HG03064 (cell line): ENCODE data around the gene MYBPHL.

Experiments used
- ATAC-seq: cut with Tn5 transposase; IDR thresholded peaks from one replicate; pipeline ENCODE4 v1.9.1; 2021; ENCODE audit warnings: low read depth; ENCODE audit not compliant: unreplicated experiment

MYBPHL gene

GRCh38 chr1:109306832-109307273 is at the start of gene MYBPHL:
Gene MYBPHL, minus strand, starts transcription at chr1:109307011. Its CDS starts 20 bp downstream, at chr1:109306991.
- no peak for ATAC-seq

DNA sequence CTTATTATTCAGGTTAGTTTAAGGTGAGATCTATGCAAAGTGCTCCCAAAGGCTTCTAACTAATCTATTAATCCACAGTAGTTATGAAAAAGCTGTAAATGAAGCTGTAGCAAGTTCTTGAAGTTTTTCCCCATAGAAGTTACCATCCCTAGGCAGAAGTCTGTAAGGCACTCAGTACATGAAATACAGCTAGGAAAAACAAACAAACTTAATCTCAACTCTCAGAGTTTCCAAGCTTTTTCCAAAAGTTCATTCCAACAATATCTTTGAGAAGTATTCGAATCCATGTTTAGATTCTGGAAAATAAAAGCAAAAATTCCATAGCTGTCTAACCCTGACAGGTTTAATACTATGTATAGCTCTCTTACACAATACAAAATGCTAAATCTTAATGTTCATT is 49.7 kb upstream of the MYBPHL start:
- ATAC-seq: no peak

DNA sequence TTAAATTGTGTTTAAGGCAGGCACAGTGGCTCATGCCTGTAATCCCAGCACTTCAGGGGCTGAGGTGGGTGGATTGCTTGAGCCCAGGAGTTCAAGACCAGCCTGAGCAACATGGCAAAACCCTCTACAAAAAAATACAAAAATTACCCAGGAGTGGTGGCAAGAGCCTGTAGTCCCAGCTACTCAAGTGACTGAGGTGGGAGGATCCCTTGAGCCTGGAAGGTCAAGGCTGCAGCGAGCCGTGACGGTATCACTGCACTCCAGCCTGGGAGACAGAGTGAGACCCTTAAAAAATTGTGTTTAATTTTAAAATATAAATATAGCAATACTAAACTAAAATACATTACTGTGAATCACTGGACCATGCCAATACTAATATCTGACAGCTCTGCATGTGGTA is 48.1 kb upstream of the MYBPHL start:
- ATAC-seq: no peak

- ATAC-seq: no peak
Measured at GRCh38 chr1:109351457-109351856, 44.6 kb upstream of the MYBPHL start.

DNA sequence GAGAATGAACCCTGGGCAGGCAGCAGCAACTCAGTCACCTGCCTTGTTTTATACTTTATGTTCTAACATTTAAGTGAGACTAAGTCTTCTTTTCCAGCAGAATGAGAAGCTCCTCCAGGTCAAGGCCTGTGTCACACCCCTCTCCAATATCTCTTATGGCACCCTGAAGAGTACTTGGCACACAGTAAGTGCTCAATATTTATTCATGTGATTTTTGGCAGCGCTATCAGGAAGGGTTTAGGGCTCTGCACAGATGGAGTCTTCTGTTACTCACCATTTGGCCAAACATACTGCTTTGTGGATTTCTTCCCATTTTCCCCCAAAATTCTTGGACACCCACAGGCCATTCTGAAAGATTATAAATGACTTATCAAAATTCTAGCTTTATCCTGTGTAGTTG is 43.8 kb upstream of the MYBPHL start:
- no peak for ATAC-seq

GRCh38 chr1:109350182-109350581 is 43.4 kb upstream of the MYBPHL start:
- ATAC-seq: no peak

- no peak for ATAC-seq
Measured at GRCh38 chr1:109347511-109347910, 40.7 kb upstream of the MYBPHL start.

DNA sequence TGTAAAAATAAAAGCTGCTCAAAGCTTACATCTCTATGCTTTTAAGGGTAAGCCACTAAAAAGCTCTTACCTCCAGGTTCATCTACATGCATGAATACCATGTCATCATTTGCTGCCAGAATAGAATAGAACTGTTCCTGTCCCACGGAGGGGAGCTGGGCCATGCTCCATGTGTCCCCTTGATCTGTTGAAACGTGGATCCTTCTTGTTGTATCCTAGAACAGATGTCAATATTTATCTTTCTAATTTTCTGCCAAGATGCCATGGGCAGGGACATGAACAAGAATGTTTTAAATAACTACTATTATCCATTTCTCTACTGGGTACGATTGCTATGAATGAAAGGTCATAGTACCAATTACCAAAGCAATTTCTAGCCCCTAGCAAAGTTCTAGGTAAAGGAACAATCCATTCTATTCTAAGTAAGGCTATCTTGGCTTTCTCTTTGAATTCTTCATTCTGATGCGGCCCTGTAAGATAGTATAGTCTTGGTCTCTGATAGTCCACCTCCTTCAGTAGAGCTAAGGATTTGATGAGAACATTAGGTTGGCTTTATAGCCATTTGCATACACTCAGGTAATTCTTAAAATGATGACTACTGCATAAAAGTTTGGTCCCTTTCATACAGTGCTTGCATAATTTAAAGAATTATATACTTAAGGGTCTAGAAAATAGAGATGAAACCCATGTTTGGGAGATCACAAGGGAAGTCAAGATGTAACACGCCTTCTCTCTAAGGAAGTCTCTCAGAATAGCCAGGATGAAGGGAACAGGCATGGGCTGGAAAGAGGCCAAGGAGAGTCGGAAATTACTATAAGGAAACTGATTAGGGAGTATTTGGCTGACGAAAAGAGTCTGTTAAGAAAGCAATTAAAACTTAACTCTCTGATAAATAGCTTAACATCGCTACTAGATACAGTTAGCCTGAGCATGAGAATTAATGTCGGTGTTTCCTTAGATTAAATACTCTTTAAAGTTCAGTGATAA is 35.4 kb upstream of the MYBPHL start:
- no peak for ATAC-seq

- no peak for ATAC-seq
Measured at GRCh38 chr1:109338608-109339007, 31.8 kb upstream of the MYBPHL start.

- no peak for ATAC-seq
Measured at GRCh38 chr1:109338091-109338490, 31.3 kb upstream of the MYBPHL start.

DNA sequence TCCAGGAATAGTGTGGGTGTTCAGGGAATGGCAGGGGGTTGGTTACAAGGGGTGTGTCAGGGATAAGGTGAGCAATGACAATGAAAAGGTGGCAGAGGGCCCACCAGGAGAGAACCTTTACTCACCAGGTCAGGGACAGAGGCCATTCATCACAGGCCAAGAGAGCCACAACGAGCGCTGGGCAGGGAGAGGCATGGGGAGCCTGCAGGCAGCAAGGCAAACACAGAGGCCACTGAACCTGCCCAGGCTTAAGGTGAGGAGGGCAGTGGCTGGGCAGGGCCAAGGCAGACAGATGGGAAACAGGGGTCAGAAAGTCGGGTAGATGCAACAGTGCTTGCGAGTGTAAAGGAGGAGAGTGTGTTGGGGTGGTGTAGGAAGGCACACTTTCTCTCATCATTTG is 28.3 kb upstream of the MYBPHL start:
- ATAC-seq: no peak

- no peak for ATAC-seq
Measured at GRCh38 chr1:109331113-109331512, 24.3 kb upstream of the MYBPHL start.

DNA sequence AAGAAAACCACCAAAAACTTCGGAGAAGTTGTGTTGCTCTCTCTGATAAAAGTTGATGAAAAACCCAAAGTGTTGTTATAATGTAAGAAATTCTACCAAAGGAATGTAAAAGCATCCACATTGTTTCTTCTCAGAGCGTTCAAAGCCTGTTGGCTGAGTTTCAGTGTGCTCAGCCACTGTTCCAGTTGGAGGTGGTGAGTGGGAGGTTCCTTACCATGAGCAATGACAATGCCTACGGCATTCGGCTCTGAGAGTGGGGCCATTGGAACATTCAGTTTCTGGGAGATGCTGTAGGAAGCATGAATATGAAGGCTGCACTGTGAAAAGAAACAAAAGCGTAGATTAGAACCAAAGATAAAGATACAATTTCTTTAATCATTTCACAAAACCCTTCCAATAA is 20.5 kb upstream of the MYBPHL start:
- no peak for ATAC-seq

GRCh38 chr1:109322974-109323373 is 16.2 kb upstream of the MYBPHL start:
- no peak for ATAC-seq

GRCh38 chr1:109319114-109319513 is 12.3 kb upstream of the MYBPHL start:
- no peak for ATAC-seq

DNA sequence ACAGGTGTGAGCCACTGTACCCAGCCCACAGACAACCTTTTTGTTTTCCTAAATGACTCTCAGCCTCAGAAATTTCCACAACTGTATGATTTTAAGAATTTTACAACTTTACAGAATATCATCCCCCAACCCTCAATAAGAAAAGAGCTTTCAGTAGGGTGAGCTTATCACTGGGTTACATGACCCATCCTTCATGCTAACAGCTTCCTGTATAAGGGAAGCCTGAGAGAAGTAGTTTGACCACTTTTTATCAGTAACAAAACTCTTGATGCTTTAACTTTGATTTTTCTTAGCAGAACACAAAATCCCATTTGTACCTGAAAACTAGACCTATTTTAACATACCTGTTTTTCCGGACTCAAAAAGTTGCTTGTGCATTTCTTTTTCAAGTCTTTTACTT is 9.7 kb upstream of the MYBPHL start:
- no peak for ATAC-seq

DNA sequence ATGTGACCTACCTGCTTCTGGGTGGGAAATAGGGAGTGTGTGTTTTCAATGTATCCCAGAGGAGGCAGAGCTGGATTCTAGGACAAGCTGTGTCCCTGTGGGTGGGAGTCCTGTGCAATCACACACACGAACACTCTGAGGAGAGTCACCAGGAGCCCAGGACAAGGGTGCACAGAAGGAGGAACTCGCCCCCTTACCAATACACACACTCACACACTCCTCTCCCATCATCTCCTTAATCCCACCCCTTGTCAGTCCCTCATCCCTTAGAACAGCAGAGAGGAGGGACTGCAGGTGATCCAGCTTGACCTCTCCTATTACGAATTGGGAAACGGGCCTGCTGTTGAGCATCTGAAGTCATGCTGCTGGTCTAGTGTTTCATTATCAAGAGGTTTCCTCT is 8.5 kb upstream of the MYBPHL start:
- no peak for ATAC-seq

DNA sequence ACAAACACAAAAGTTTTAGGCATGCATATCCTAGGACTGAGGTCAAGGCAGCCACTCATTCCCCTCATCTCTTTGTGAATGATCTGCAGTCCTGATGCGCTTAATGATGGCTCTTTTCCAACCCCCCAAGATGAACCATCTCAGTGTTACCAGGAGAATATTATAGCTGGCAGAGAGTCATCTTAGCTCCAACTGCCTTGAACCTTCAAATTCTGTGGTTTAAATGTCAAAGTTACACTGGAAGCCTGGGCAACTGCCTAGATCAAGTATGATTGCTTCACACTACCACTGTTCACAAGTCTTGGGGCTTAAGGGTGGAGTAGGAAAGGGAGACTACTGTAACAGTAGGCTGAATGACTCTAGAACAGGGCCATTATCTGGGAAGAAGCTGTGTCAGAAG is 8.0 kb upstream of the MYBPHL start:
- ATAC-seq: no peak

DNA sequence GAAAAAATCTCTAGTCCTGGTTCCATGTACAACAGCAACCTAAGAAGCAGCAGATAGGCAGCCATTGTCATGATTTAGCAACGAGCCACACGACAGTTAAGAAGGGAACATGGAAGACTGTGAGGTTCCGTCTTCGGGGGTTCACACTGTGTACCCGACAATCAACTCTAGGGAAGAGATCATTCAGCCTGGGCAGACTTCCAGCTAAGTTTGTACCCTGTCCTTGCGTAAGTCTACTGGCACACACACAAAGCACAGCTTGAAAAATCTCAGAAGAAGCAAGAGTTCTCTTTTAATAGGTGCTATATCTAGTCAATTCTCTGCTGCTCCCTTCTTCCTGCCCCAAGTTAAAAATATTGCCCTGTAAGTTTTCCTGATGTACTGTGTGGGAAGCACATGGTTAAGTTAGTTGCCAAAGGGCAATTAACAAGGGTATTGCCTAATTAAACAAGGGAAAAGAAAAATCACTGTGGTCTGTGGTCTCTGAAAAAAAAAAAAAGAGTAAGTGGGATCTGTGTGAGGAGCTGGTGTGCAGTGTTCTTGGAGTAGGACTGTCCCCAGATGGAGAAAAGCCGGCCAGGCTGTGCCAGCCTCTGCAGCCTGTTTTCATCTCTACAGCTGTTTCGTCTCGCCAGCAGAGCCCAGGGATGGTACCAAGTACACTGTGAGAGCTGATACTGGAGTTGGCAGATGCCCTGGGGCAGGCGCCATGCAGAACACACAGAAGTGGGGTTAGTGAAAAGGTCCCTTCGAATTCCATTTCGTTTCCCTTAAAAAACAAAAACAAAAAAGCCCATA is 6.4 kb upstream of the MYBPHL start:
- no peak for ATAC-seq

GRCh38 chr1:109312246-109312645 is 5.4 kb upstream of the MYBPHL start:
- ATAC-seq: no peak

- ATAC-seq: no peak
Measured at GRCh38 chr1:109309347-109309746, 2.5 kb upstream of the MYBPHL start.
